Stimulated activated CD4-positive, alpha-beta T cell treated with anti-CD3 and anti-CD28 coated beads, Interleukin-1b, Interleukin-23, amount 100 ng/mL, for 4 hours (primary cell): ENCODE data around the gene TOP2B.

Experiments used
- DNase-seq, 2 donors: peaks; one replicate each; pipeline ENCODE4 v3.0.0-alpha.2; 2020; ENCODE audit warnings: low read depth in 2 of 2

TOP2B gene

GRCh38 chr3:25582242-25582641 is 82.5 kb downstream of the TOP2B start:
- no peak for DNase-seq

- DNase-seq, result no peak
Measured at GRCh38 chr3:25581823-25582222, 82.9 kb downstream of the TOP2B start.

DNA sequence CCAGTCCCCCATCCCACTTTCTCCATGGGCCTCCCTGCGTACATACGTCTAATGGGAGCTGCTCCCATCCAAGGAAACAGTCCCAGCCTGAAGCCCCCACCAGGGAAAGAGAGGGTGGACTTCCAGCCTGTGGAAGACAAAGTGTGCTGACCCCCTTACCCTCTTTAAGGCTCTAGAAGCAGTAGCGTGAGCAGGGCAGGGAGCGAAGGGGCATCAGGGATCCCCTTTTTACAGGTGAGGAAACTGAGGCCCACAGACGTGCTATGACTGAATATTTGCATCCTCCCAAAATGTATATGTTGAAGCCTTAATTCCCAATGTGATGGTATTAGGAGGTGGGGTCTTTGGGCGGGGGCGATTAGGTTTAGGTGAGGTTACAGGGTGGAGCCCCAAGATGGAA is 83.4 kb downstream of the TOP2B start:
- DNase-seq, result no peak

GRCh38 chr3:25580534-25580933 is 84.2 kb downstream of the TOP2B start:
- no peak for DNase-seq

DNA sequence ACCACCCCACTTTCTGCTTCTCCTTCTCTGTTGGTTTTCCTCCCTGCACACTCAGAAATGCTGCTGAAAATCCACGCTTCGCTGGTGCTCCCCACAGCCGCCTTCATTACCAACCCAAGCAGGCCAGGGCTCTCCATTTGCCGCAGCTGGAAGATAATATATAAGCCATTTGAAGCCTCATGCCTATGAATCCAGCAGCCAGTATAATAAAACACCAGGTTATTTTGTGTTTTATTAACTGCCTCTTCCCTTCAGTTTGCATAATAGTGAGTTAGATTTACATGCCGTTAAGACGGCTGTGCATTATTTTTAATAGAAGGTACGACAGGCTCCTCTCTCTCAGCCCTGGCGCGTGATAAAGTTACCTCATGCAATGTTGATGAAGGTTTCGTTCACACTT is 86.6 kb downstream of the TOP2B start:
- no peak for DNase-seq

DNA sequence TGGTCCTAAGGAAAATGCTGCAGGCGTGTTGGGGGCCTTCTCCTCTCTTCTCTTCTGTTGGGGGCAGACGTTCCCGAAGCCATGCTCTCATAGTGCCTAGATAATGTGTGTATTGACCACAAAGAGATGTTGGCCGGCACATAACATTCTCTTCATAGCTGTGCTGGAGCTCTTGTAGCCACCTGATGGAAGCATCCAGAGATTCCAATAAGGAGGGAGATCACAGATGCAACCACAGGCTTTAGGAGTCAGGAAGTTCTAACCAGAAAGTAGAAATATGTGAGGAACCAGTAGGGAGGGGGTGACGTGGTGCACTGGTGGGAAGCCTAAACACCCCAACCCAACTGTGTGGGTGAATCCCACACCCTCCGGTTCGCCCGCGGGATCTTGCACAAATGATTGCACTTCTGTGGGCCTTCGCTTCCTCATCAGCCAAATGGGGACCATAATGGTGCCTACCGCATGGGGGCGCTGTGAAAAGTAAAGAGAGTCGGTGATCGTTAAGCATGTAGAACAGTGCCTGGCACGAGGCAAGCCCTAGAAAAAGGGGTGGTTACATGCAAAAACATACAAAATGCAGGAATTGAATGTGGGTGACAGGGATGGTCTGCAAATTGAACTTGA is 87.8 kb downstream of the TOP2B start:
- DNase-seq, result no peak

GRCh38 chr3:25576146-25576545 is 88.6 kb downstream of the TOP2B start:
- no peak for DNase-seq

GRCh38 chr3:25575001-25575400 is 89.7 kb downstream of the TOP2B start:
- no peak for DNase-seq

DNA sequence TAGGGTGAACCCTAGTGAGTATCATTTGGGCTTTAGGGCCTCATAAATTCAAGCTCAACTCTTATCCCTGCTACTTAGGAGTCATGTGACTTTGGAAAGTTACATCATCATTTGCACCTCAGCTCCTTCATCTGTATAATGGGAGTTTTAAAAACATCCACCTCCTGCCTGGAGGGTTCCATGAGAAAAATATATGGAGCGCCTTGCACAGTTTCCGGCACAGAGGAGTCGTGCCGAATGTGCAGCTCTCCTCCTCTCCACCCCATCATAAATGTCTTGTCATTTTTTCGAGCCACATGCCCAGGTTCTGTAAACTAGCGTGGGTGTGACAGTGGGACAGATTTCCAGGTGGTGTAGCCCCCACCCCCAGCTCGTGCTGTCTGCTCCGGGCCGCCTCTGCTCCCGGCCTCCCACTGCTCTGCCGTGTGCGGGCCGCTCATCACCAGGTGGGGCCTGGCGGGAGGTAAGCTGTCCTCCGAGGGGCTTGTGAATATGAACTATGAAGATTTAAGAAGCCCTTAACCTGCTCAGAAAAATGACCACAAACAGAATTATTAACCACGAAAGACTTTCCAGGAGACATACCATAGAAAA is 90.4 kb downstream of the TOP2B start:
- DNase-seq, result no peak

GRCh38 chr3:25573386-25574171 is 91.1 kb downstream of the TOP2B start:
- DNase-seq, result no peak

DNA sequence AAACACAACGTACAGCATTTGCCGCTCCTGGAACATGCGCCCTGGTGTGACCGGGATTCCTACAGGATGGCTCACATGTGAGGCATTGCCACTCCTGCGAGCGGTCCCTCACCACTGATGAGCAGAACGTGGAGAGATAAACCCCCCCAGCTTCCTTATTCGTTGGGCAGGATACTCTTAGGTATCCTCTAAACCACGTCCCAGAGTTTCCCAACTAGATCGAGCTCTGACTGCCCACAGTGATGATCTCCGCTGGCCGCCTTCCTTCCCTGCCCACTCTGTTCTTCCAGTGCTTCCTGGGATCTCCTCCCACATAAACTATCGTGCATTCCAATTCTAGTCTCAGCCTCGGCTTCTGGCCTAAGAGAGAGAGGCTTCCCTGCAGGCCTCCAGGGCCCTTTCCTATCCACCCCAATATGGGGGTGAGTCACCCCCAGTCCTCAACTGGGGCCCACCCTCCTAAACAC is 91.8 kb downstream of the TOP2B start:
- no peak for DNase-seq

DNA sequence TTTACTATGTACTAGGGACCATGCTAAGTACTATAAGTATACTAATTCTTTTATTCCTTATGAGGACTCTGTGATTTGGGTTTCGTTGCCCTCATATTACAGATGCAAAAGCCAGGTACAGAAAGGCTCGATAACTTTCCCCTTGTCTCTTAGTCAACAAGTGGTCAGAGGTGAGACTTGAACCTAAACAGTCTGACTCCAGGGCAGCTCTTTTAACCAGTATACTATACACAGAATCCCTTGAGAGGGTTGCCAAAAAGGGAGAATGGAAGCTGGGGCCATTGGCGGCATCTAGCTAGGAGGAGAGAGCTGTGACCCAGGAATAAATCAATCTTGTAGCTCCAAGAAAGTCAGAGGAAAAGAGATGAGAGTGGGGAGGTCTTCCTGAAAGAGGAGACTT is 92.4 kb downstream of the TOP2B start:
- DNase-seq, result no peak

GRCh38 chr3:25571285-25571684 is 93.4 kb downstream of the TOP2B start:
- DNase-seq, result no peak

- no peak for DNase-seq
Measured at GRCh38 chr3:25568525-25569078, 96.1 kb downstream of the TOP2B start.

- DNase-seq, result no peak
Measured at GRCh38 chr3:25567806-25568524, 96.7 kb downstream of the TOP2B start.

- DNase-seq, result no peak
Measured at GRCh38 chr3:25567388-25567787, 97.3 kb downstream of the TOP2B start.

GRCh38 chr3:25566358-25566920 is 98.3 kb downstream of the TOP2B start:
- DNase-seq, result no peak

GRCh38 chr3:25565807-25566206 is 98.9 kb downstream of the TOP2B start:
- no peak for DNase-seq

DNA sequence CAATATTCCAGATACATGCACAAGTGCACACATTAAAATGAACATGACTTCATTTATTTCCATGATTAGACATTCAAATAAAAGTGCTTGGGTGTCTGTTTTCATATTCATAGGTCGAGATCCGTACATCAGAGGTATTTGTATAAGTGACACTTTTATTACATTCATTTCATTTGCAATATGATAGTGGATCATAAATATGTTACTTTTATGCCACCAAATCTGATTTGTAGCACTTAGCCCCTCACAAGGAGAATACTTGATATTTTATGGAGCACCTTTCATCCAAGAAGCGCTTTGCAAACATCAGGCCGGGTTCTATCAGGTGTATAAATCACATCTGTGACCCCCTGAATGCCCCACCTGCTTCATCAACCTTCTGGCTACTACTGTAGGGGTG is 100.6 kb downstream of the TOP2B start:
- no peak for DNase-seq

GRCh38 chr3:25563601-25564000 is 101.1 kb downstream of the TOP2B start:
- no peak for DNase-seq

GRCh38 chr3:25558796-25559195 is 105.9 kb downstream of the TOP2B start:
- no peak for DNase-seq

GRCh38 chr3:25558121-25558520 is 106.6 kb downstream of the TOP2B start:
- DNase-seq, result no peak
